Measurements from ENCODE around the gene SMNDC1.

DNA sequence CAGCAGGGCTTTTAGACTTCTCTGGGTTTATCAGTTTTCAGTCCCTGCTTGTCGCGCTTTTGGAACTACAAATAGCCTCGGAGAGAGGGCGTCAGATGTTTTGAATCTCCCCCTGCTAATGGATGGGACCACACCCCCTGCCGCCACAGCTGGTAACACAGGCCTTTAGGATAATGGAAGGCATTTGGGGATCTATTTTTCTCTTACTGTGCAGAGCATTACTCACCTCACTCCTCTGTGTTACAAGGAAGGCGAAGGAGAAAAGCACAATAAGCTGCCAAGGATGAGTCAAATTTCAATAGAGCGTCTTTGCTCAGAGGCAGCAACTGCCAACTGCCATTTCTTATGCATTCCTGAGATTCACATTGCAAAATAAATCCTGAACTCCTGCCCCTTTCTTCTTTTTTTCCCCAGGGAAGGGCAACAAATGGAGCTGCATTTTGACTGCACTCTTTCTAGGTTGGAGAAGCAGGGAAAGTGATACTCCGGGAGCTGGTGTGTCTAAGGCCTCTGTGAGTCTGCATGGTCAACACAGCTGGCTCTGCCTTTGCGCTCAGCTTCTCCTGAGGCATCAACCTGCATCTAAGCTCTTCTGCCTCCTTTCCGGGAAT lies 31.5 kb upstream of the SMNDC1 start:
- no peak for TF ChIP-seq POLR2A (IDR thresholded peaks at IDR 0.05)
- TF ChIP-seq POLR2AphosphoS5 (IDR thresholded peaks at IDR 0.05) = no peak
- TF ChIP-seq, protein P1, sequence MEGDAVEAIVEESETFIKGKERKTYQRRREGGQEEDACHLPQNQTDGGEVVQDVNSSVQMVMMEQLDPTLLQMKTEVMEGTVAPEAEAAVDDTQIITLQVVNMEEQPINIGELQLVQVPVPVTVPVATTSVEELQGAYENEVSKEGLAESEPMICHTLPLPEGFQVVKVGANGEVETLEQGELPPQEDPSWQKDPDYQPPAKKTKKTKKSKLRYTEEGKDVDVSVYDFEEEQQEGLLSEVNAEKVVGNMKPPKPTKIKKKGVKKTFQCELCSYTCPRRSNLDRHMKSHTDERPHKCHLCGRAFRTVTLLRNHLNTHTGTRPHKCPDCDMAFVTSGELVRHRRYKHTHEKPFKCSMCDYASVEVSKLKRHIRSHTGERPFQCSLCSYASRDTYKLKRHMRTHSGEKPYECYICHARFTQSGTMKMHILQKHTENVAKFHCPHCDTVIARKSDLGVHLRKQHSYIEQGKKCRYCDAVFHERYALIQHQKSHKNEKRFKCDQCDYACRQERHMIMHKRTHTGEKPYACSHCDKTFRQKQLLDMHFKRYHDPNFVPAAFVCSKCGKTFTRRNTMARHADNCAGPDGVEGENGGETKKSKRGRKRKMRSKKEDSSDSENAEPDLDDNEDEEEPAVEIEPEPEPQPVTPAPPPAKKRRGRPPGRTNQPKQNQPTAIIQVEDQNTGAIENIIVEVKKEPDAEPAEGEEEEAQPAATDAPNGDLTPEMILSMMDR (IDR thresholded peaks at IDR 0.05 in 8 of 11, conservative IDR thresholded peaks at IDR 0.05 in 3 of 11) = no peak

Data from spleen (tissue), 7 donors.